ACC112 (cell line): Measurements from ENCODE around the gene MEGF6.

Source experiments
- H2AFZ ChIP-seq: fragments of 200-600 bp; sonication (generic); one replicate; pipeline ENCODE4 v1.6.0; 2017; ENCODE audit warnings: antibody characterized with exemption, low read length; ENCODE audit not compliant: unreplicated experiment
- H3K27ac ChIP-seq: fragments of 200-600 bp; sonication (generic); 2 replicates; pipeline ENCODE4 v1.5.1; 2014; ENCODE audit warnings: low read depth, mild to moderate bottlenecking, antibody characterized with exemption, low read length, moderate library complexity
- H3K27me3 ChIP-seq: fragments of 200-600 bp; sonication (generic); 2 replicates; pipeline ENCODE4 v1.6.1; 2014; ENCODE audit warnings: mild to moderate bottlenecking, antibody characterized with exemption, low read length, moderate library complexity, mixed read lengths; ENCODE audit not compliant: insufficient read depth
- H3K36me3 ChIP-seq: fragments of 200-600 bp; sonication (generic); 2 replicates; pipeline ENCODE4 v1.6.1; 2016; ENCODE audit warnings: mild to moderate bottlenecking, antibody characterized with exemption, low read length, moderate library complexity, mixed read lengths; ENCODE audit not compliant: insufficient read depth
- H3K4me1 ChIP-seq: fragments of 200-600 bp; sonication (generic); one replicate; pipeline ENCODE4 v1.6.1; 2016; ENCODE audit warnings: low read length, mixed read lengths; ENCODE audit not compliant: insufficient read depth, unreplicated experiment, control insufficient read depth
- H3K4me3 ChIP-seq: fragments of 200-600 bp; sonication (generic); 2 replicates; pipeline ENCODE4 v1.5.1; 2014; ENCODE audit warnings: mild to moderate bottlenecking, low read depth, low read length
- H3K79me2 ChIP-seq: fragments of 200-600 bp; sonication (generic); one replicate; pipeline ENCODE4 v1.6.0; 2016; ENCODE audit warnings: low read length; ENCODE audit not compliant: control insufficient read depth, unreplicated experiment, insufficient read depth

The MEGF6 gene

DNA sequence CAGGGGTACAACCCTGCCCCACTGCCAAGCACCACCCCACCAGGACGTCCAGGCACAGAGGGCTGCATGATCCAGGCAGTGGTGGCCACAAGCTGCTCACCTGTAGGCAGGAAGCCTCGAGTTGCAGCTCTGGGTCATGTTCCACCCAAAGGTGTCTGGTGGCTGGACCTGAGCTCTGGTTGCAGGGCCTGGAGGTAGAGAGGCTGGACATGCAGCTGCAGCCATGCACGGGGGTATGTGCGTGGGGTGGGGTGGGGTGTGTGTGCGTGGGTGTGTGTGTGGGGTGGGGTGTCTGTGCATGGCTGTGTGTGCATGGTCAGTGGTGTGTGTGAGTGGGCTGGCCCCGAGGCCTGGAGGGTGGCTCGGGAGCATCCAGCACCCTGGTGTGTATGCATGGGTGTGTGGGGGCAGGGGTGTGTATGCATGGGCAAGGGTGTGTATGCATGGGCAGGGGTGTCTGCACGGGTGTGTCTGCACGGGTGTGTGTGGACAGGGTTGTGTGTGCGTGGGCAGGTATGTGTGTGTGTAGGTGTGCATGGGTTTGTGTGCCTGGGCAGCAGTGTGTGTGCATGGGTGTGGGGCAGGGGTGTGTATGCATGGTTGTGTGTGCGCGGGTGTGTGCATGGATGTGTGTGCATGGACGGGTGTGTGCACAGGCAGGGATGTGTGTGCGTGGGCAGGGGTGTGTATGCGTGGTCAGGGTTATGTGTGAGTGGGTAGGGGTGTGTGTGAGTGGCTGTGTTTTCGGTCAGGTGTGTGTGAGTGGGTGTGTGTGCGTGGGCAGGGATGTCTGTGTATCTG lies 141.3 kb downstream of the MEGF6 start:
- Histone ChIP-seq H2AFZ (no peak overlapping the region), H3K27ac (no peak overlapping the region), H3K27me3 (no peaks in the 10 kb centered on the region), H3K4me1 (peaks cover 37% of the 10 kb centered on the region), H3K4me3 (no peak overlapping the region), H3K36me3 (no peaks in the 10 kb centered on the region), H3K79me2 (no peaks in the 10 kb centered on the region)

GRCh38 chr1:3469104-3469848 lies 142.0 kb downstream of the MEGF6 start:
- H3K36me3 ChIP-seq: no peaks in the 10 kb centered on the region
- no peaks in the 10 kb centered on the region for H3K27me3 ChIP-seq
- no peak overlapping the region for H3K27ac ChIP-seq
- H2AFZ ChIP-seq: no peak overlapping the region
- H3K79me2 ChIP-seq: no peaks in the 10 kb centered on the region
- H3K4me3 ChIP-seq: no peak overlapping the region
- H3K4me1 ChIP-seq: peaks cover 36% of the 10 kb centered on the region

GRCh38 chr1:3468236-3469103 lies 142.8 kb downstream of the MEGF6 start:
- H3K4me1 ChIP-seq: peaks cover 28% of the 10 kb centered on the region

DNA sequence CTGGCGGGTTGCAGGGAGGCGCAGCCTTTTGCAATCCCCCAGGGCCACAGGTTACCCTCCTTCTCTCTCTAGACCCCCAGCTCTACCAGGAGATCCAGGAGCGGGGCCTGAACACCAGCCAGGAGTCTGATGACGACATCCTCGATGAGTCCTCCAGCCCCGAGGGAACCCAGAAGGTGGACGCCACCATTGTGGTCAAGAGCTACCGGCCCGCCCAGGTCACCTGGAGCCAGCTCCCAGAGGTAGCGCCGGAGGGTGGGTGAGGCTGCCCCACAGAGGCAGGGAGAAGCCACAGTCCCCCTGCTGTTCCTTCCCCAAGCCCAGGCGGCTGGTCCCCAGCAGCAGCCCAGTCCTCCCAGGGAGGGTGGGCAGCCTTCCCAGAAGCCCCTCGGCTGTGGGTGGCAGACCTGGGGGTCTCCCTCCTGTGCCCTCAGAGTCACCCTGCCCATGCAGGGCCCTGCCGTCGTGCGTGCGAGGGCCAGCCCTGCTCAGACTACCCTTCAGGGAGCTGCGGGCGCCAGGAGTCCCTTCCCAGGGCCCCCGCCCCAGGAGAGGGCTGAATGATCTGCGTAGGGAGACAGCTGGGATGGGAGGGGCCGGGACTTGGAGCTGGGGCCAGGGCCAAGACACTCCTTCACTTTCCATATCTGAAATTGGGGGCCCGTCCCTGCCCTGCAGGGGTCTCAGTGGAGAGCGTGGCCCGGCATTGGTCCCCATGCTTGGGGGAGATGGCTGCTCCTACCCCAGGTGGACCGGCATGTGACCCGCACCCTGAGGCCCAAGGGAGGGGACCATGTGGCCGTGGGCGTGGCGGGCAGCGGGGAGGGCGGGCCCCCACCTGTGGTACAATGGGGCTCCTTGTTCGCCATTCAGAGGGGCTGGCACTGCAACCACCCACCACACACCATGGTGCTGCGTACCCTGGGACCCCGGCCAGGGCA lies 143.9 kb downstream of the MEGF6 start:
- Histone ChIP-seq H3K36me3 (no peaks in the 10 kb centered on the region), H3K4me3 (no peak overlapping the region), H3K27me3 (no peaks in the 10 kb centered on the region), H3K4me1 (peaks cover 22% of the 10 kb centered on the region), H3K27ac (no peak overlapping the region), H2AFZ (no peak overlapping the region), H3K79me2 (no peaks in the 10 kb centered on the region)

More at GRCh38 chr1:3468236-3469103, 142.8 kb downstream of the MEGF6 start:
- H3K27ac ChIP-seq: no peak overlapping the region
- H3K36me3 ChIP-seq: no peaks in the 10 kb centered on the region
- H2AFZ ChIP-seq: no peak overlapping the region
- H3K79me2 ChIP-seq: no peaks in the 10 kb centered on the region
- H3K27me3 ChIP-seq: no peaks in the 10 kb centered on the region
- H3K4me3 ChIP-seq: no peak overlapping the region

- Histone ChIP-seq H3K27ac (no peak overlapping the region), H3K4me1 (peaks cover 13% of the 10 kb centered on the region), H3K4me3 (no peak overlapping the region), H3K36me3 (no peaks in the 10 kb centered on the region), H2AFZ (no peak overlapping the region), H3K79me2 (no peaks in the 10 kb centered on the region), H3K27me3 (no peaks in the 10 kb centered on the region)
Measured at GRCh38 chr1:3466366-3467075, 144.8 kb downstream of the MEGF6 start.

GRCh38 chr1:3465935-3466321 lies 145.4 kb downstream of the MEGF6 start:
- Histone ChIP-seq H3K79me2 (no peaks in the 10 kb centered on the region), H3K36me3 (no peaks in the 10 kb centered on the region), H3K27ac (no peak overlapping the region), H3K4me3 (no peak overlapping the region), H3K4me1 (peaks cover 9% of the 10 kb centered on the region), H2AFZ (no peak overlapping the region), H3K27me3 (no peaks in the 10 kb centered on the region)

GRCh38 chr1:3465091-3465934 lies 146.0 kb downstream of the MEGF6 start:
- no peak overlapping the region for H3K4me3 ChIP-seq

GRCh38 chr1:3464649-3465025 lies 146.7 kb downstream of the MEGF6 start:
- Histone ChIP-seq H3K27ac (no peak overlapping the region), H3K4me1 (peaks cover 8% of the 10 kb centered on the region), H2AFZ (no peak overlapping the region), H3K79me2 (no peaks in the 10 kb centered on the region), H3K4me3 (no peak overlapping the region), H3K36me3 (no peaks in the 10 kb centered on the region), H3K27me3 (no peaks in the 10 kb centered on the region)

More at GRCh38 chr1:3465091-3465934, 146.0 kb downstream of the MEGF6 start:
- Histone ChIP-seq H3K79me2 (no peaks in the 10 kb centered on the region), H3K27me3 (no peaks in the 10 kb centered on the region), H3K27ac (no peak overlapping the region), H3K4me1 (peaks cover 9% of the 10 kb centered on the region), H2AFZ (no peak overlapping the region), H3K36me3 (no peaks in the 10 kb centered on the region)
